ENCODE results near the gene TEX51.

- no peak for TF ChIP-seq JUN (IDR thresholded peaks at IDR 0.05; ENCODE audit: borderline replicate concordance, insufficient read depth, insufficient read length, low read depth)
- TF ChIP-seq, protein P1, sequence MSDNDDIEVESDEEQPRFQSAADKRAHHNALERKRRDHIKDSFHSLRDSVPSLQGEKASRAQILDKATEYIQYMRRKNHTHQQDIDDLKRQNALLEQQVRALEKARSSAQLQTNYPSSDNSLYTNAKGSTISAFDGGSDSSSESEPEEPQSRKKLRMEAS (IDR thresholded peaks at IDR 0.05; ENCODE audit: insufficient read depth, insufficient read length): no peak
- TF ChIP-seq, protein P2, sequence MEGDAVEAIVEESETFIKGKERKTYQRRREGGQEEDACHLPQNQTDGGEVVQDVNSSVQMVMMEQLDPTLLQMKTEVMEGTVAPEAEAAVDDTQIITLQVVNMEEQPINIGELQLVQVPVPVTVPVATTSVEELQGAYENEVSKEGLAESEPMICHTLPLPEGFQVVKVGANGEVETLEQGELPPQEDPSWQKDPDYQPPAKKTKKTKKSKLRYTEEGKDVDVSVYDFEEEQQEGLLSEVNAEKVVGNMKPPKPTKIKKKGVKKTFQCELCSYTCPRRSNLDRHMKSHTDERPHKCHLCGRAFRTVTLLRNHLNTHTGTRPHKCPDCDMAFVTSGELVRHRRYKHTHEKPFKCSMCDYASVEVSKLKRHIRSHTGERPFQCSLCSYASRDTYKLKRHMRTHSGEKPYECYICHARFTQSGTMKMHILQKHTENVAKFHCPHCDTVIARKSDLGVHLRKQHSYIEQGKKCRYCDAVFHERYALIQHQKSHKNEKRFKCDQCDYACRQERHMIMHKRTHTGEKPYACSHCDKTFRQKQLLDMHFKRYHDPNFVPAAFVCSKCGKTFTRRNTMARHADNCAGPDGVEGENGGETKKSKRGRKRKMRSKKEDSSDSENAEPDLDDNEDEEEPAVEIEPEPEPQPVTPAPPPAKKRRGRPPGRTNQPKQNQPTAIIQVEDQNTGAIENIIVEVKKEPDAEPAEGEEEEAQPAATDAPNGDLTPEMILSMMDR (IDR thresholded peaks at IDR 0.05; ENCODE audit: extremely low read depth in 1 of 2, insufficient read depth in 1 of 2, low read depth in 1 of 2, low read length in 2 of 2): no peak
- no peak for TF ChIP-seq POLR2AphosphoS5 (IDR thresholded peaks at IDR 0.05; ENCODE audit: insufficient read depth, low read depth, low read length)
- TF ChIP-seq POLR2A (IDR thresholded peaks at IDR 0.05; ENCODE audit: low read depth, low read length): no peak
Observed at GRCh38 chr2:126855606-126856005, 43.1 kb upstream of the TEX51 start.

Data from endothelial cell of umbilical vein (primary cell).